K562 (cell line): ENCODE results near the gene MYH3.

ENCODE experiments used
- CREM ChIP-seq: IDR thresholded peaks from 2 replicates; pipeline ENCODE4 v1.6.1; 2014; ENCODE audit warnings: antibody characterized with exemption, low read depth
- ETV1 ChIP-seq: fragments of 450-650 bp; conservative IDR thresholded peaks from 2 replicates; pipeline ENCODE4 v1.6.1; 2016; ENCODE audit warnings: missing genetic modification characterization, control low read depth, low read depth, missing compliant biosample characterization
- PHF8 ChIP-seq: fragments of 200-600 bp; sonication (generic); IDR thresholded peaks from 2 replicates; pipeline ENCODE4 v1.6.1; 2012; ENCODE audit warnings: mixed run types, mild to moderate bottlenecking, inconsistent platforms, low read length, moderate library complexity, borderline replicate concordance
- SIN3A ChIP-seq, 2 experiments: fragments of 150-350 bp in 1 of 2; IDR thresholded peaks; 2 replicates each; pipeline ENCODE4 v1.6.1; 2011 to 2016; ENCODE audit warnings: borderline replicate concordance in 2 of 2, low read depth in 2 of 2, low read length in 2 of 2, mild to moderate bottlenecking in 2 of 2, moderate library complexity in 2 of 2; ENCODE audit not compliant: control insufficient read depth in 1 of 2
- SMARCA5 ChIP-seq: fragments of 450-650 bp; IDR thresholded peaks from 2 replicates; pipeline ENCODE4 v1.6.1; 2016
- TEAD4 ChIP-seq, 2 experiments: sonication (generic) in 1 of 2; formaldehyde crosslinking in 1 of 2; IDR thresholded peaks; 2 replicates each; pipeline versions ENCODE4 v1.6.1 to v1.8.0; 2012 to 2022; ENCODE audit warnings: borderline replicate concordance in 1 of 2, inconsistent platforms in 1 of 2, low read length in 1 of 2, mild to moderate bottlenecking in 1 of 2, missing genetic modification reagents in 1 of 2
- ZNF121 ChIP-seq: sonication (generic); formaldehyde crosslinking; conservative IDR thresholded peaks from 2 replicates; pipeline ENCODE4 v1.8.0; 2022; ENCODE audit warnings: missing genetic modification reagents
- ZNF324 ChIP-seq: fragments of 250-450 bp; sonication (Bioruptor Pico); IDR thresholded peaks from 2 replicates; pipeline ENCODE4 v1.4.0; 2020; ENCODE audit warnings: mild to moderate bottlenecking
- TF ChIP-seq, protein P1 (sequence below): sonication (generic); formaldehyde crosslinking; IDR thresholded peaks from 2 replicates; pipeline ENCODE4 v1.5.0; 2020; ENCODE audit warnings: missing genetic modification reagents
- TF ChIP-seq, protein P2 (sequence below), 2 experiments: fragments of 450-650 bp in 1 of 2; sonication (generic) in 1 of 2; formaldehyde crosslinking in 1 of 2; IDR thresholded peaks in 1 of 2; conservative IDR thresholded peaks in 1 of 2; 2 replicates each; pipeline versions ENCODE4 v1.6.1 to v1.8.1; 2016 to 2023; ENCODE audit warnings: mild to moderate bottlenecking in 2 of 2, moderate library complexity in 2 of 2, inconsistent platforms in 1 of 2, missing genetic modification reagents in 1 of 2
- TF ChIP-seq, protein P3 (sequence below), 3 experiments: fragments of 200-800 bp in 1 of 3; fragments of 250-450 bp in 1 of 3; fragments of 450-650 bp in 1 of 3; sonication (Bioruptor Pico) in 1 of 3; sonication (Bioruptor generic) in 1 of 3; formaldehyde crosslinking in 1 of 3; IDR thresholded peaks; 2 replicates each; pipeline versions ENCODE4 v1.6.1 to v1.8.0; 2016 to 2022; ENCODE audit warnings: mild to moderate bottlenecking in 2 of 3, missing genetic modification characterization in 2 of 3, missing compliant biosample characterization in 1 of 3, moderate library complexity in 1 of 3
- TF ChIP-seq, protein P4 (sequence below): IDR thresholded peaks from 2 replicates; pipeline ENCODE4 v1.6.1; 2011; ENCODE audit warnings: borderline replicate concordance, low read depth, mild to moderate bottlenecking, moderate library complexity, low read length; ENCODE audit not compliant: insufficient read depth, poor library complexity, severe bottlenecking

DNA sequence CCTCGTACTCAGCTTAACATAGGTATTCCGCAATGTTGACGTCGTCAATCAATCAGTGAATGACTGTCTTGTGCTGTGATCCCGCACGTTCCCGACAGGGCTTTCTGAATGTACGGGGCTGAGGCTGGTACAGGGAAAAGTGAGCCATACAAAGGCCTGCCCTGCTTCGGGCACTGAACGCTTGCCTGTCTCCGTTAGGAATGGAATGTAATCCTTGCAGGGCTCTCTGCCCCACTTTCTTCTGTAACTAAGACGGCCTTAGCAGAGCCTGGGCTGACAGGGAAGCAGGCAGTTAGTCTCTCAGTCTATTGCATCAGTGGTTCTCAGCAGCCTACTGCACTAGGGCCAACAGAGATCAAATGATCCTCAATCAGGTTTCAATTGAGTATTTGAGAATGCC is 16.2 kb upstream of the MYH3 start:
- TF ChIP-seq ZNF121 (CRISPR knock-in tag) (no peak), SMARCA5 (no peak), TEAD4 (IDR thresholded peaks at IDR 0.05; ENCODE audit: low read length) (no peak), TEAD4 (CRISPR knock-in tag; IDR thresholded peaks at IDR 0.05; ENCODE audit: borderline replicate concordance) (no peak), PHF8 (no peak), SIN3A (IDR thresholded peaks at IDR 0.05; ENCODE audit: borderline replicate concordance in 2 of 2, control insufficient read depth in 1 of 2, low read depth in 2 of 2, low read length in 2 of 2) (no peak), ZNF324 (CRISPR knock-in tag) (no peak), CREM (no peak), ETV1 (tag) (no peak)
- TF ChIP-seq, protein P1, sequence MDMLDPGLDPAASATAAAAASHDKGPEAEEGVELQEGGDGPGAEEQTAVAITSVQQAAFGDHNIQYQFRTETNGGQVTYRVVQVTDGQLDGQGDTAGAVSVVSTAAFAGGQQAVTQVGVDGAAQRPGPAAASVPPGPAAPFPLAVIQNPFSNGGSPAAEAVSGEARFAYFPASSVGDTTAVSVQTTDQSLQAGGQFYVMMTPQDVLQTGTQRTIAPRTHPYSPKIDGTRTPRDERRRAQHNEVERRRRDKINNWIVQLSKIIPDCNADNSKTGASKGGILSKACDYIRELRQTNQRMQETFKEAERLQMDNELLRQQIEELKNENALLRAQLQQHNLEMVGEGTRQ (CRISPR knock-in tag) = no peak
- TF ChIP-seq, protein P2, sequence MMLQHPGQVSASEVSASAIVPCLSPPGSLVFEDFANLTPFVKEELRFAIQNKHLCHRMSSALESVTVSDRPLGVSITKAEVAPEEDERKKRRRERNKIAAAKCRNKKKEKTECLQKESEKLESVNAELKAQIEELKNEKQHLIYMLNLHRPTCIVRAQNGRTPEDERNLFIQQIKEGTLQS (IDR thresholded peaks at IDR 0.05) = no peak
- TF ChIP-seq, protein P2 (CRISPR knock-in tag; conservative IDR thresholded peaks at IDR 0.05) = no peak
- TF ChIP-seq, protein P3, sequence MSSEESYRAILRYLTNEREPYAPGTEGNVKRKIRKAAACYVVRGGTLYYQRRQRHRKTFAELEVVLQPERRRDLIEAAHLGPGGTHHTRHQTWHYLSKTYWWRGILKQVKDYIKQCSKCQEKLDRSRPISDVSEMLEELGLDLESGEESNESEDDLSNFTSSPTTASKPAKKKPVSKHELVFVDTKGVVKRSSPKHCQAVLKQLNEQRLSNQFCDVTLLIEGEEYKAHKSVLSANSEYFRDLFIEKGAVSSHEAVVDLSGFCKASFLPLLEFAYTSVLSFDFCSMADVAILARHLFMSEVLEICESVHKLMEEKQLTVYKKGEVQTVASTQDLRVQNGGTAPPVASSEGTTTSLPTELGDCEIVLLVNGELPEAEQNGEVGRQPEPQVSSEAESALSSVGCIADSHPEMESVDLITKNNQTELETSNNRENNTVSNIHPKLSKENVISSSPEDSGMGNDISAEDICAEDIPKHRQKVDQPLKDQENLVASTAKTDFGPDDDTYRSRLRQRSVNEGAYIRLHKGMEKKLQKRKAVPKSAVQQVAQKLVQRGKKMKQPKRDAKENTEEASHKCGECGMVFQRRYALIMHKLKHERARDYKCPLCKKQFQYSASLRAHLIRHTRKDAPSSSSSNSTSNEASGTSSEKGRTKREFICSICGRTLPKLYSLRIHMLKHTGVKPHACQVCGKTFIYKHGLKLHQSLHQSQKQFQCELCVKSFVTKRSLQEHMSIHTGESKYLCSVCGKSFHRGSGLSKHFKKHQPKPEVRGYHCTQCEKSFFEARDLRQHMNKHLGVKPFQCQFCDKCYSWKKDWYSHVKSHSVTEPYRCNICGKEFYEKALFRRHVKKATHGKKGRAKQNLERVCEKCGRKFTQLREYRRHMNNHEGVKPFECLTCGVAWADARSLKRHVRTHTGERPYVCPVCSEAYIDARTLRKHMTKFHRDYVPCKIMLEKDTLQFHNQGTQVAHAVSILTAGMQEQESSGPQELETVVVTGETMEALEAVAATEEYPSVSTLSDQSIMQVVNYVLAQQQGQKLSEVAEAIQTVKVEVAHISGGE (CRISPR knock-in tag; IDR thresholded peaks at IDR 0.05) = no peak
- TF ChIP-seq, protein P4, sequence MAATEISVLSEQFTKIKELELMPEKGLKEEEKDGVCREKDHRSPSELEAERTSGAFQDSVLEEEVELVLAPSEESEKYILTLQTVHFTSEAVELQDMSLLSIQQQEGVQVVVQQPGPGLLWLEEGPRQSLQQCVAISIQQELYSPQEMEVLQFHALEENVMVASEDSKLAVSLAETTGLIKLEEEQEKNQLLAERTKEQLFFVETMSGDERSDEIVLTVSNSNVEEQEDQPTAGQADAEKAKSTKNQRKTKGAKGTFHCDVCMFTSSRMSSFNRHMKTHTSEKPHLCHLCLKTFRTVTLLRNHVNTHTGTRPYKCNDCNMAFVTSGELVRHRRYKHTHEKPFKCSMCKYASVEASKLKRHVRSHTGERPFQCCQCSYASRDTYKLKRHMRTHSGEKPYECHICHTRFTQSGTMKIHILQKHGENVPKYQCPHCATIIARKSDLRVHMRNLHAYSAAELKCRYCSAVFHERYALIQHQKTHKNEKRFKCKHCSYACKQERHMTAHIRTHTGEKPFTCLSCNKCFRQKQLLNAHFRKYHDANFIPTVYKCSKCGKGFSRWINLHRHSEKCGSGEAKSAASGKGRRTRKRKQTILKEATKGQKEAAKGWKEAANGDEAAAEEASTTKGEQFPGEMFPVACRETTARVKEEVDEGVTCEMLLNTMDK = no peak
